HUDEP-2 (cell line): ENCODE results near the gene ARFGEF2.
"Not testable (repeated sequence)": the region's sequence is repeated elsewhere in the genome, so short reads cannot be mapped to it uniquely, and the experiment has no call there.

Experiments used
- DNase-seq, 76 experiments: peaks; one replicate each; lab custom pipeline; 2025; ENCODE audit not compliant: unreplicated experiment in 76 of 76; lab: John Stamatoyannopoulos, UW

Gene ARFGEF2

GRCh38 chr20:48921168-48921882 lies at the start of gene ARFGEF2:
TSS of gene ARFGEF2 (plus strand) at chr20:48921711. CDS start at chr20:48921890, 179 bp downstream.
- DNase-seq, result peak in 75 of 76 experiments; percentile 9 to 93 (median 82)

- no peak for DNase-seq
Measured at GRCh38 chr20:48875233-48875913, 46.1 kb upstream of the ARFGEF2 start.

GRCh38 chr20:48875914-48876240 lies 45.6 kb upstream of the ARFGEF2 start:
- DNase-seq, result peak in 1 of 76 experiments; percentile 16

DNA sequence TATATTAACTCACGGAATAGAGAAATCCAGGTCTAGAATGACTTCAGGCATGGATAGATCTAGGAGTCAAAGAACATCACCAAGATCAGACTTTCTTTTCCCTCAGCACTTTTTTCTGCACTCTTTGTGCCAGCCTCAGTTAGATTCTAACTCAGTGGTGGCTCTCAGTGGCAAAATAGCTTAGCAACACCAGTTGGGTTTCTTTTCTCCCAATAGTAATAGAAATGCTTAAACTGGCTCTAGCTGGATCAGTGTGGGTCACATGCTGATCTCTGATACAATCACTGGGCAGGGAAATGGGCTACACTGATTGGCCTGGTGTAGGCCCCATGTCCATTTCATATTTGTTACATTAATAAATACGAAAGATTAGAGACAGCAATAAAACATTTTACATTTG lies 44.2 kb upstream of the ARFGEF2 start:
- DNase-seq, result no peak

DNA sequence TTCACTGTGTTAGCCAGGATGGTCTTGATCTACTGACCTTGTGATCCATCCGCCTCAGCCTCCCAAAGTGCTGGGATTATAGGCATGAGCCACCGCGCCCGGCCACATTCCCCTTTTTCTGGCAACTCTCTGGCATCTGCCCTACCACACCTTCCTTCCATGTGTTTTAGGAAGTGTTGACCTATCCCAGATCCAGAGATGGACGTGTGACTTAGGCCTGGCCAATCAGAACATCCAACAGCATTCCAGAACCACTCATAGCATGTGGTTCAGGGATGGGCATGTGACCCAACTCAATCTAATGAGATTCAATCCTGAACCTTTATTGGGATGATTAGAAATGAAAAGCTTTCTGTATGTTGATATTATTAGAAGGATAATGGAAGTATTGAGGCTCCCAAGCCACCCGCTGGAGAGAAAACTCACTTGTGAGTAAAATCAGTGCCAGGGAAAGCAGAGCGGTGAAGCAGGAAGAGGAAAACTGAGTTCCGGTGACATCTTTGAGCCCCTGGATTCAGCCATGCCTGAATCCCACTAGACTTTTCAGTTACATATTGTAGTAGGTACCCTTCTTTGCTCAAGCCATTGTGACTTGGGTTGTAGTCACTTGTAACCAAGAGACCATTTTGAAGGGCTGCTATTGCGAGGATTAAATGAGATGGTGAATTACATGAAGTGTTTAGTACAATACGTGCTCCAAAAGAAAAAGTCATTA lies 42.8 kb upstream of the ARFGEF2 start:
- no peak for DNase-seq

GRCh38 chr20:48879612-48880245 lies 41.8 kb upstream of the ARFGEF2 start:
- DNase-seq, result no peak

GRCh38 chr20:48880331-48880730 lies 41.2 kb upstream of the ARFGEF2 start:
- DNase-seq, result no peak

DNA sequence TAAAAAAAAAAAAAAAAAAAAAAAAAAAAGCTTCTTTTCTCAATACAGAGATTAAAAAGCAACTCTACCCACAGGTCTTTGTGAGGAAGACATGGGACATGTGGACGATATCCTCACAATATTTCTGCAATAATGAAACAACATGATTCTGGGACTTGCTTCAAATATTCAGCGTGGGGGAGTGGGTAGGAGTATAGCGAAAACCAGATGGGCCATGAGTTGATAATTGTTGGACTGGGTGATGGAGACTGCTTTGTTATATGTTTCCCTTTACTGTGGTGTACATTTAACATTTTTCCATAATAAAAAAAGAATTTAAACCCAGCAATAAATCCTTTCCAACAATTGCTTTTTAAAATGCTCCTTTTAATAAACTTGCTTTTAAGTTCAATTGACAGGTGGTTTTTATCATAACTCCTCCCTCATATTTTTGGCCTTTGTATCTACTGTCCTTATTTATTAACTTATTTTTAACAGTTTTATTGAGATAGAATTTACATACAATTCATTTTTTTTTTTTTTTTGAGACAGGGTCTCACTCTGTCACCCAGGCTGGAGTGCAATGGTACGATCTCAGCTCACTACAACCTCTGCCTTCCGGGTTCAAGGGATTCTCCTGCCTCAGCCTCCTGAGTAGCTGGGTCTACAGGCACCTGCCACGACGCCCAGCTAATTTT lies 40.4 kb upstream of the ARFGEF2 start:
- no peak for DNase-seq

DNA sequence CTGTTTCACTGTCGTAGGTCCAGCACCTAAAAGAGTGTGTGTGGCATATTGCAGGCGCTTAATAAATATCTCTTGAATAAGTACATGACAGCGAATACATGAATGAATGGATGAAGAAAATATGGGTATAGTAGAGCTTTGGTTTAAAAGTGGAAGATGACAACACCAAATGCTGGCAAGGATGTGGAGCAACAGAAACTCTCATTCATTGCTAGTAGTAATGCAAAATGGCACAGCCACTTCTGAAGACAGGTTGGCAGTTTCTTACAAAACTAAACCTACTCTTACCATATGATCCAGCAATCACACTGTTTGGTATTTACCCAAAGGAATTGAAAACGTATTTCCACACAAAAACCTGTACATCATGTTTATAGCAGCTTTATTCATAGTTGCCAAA lies 36.3 kb upstream of the ARFGEF2 start:
- DNase-seq, result no peak

- DNase-seq, result no peak
Measured at GRCh38 chr20:48886194-48886593, 35.3 kb upstream of the ARFGEF2 start.

DNA sequence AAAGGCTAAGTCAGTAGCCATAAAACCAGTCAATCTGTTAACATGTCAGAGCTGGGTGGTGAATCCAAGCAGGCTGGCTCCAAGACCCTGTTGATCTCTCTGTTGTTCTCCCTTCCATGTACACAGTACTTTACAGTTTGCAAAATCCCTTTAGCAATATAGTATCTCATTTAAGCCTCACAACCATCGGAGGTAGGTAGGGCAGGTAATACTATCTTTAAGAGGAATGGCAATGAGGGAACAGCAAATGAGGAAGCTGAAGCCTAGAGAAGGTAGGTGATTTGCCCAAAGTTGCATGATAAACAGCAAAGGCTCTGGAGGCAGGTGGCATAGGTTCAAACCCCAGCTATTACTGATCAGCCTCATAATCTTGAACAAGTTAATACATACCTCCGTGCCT lies 34.7 kb upstream of the ARFGEF2 start:
- no peak for DNase-seq

GRCh38 chr20:48888517-48888916 lies 33.0 kb upstream of the ARFGEF2 start:
- not testable (repeated sequence) for DNase-seq

GRCh38 chr20:48889140-48889790 lies 32.2 kb upstream of the ARFGEF2 start:
- no peak for DNase-seq

DNA sequence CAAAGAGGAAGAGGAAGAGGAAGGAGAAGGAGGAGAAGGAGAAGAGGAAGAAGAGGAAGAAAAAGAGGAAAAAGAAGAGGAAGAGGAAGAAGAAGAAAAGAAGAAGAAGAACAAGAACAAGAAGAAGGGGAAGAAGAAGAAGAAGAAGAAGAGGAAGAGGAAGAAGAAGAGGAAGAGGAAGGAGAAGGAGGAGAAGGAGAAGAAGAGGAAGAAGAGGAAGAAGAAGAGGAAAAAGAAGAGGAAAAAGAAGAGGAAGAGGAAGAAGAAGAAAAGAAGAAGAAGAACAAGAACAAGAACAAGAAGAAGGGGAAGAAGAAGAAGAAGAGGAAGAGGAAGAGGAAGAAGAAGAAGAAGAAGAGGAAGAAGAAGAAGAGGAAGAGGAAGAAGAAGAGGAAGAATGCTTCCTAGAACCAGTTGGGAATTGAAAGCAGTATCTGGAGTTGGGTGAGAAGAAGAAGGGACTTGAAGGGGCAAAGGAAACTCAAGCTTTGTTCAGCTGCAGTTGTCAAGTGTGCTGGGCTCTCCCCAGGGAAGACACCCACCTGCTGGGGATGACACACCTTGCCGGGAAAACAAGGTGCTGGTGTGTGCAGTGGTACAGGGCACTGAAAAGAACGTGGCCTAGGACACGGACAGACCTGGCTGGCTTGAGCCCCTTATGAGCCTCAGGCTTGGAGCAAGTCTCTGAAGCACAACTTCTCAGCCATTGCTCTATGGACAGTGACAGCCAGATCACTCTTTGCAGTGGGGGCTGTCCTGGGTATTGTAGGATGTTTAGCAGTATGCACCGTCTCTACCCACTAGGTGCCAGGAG lies 30.1 kb upstream of the ARFGEF2 start:
- no peak for DNase-seq

DNA sequence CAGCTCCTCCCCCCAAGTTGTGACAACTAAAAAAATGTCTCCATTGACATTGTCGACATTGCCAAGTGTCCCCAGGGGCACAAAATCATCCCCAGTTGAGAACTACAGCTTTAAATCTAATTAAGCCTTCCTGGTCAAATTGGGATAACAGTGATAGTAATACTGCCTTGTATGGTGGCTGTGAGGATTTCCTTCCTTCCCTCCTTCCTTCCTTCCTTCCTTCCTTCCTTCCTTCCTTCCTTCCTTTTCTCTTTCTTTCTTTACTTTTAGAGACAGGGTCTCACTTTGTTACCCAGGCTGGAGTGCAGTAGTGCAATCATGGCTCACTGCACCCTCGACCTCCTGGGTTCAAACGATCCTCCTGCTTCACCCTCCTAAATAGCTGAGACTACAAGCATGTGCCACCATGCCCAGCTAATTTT lies 29.5 kb upstream of the ARFGEF2 start:
- DNase-seq, result no peak

DNA sequence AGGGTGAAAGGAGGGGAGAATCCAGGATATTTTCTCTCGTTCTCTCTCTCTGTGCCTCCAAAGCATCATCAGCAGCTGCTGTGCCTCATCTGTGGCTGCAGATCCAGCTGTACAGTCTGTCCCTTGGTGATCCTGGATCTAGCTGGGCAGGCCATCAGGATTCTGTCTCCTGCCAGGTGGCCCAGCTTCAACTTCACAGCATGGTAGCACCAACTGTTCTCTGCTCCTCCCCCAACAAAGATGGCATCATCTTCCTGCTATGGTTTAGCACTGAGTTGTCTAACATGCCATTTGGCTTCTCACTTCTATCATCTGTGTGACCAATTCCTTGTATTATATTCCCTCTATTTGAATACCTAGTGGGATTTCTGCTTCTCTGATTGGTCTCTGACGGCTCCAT lies 28.6 kb upstream of the ARFGEF2 start:
- DNase-seq, result no peak

GRCh38 chr20:48893374-48893773 lies 28.1 kb upstream of the ARFGEF2 start:
- DNase-seq, result no peak

- DNase-seq, result no peak
Measured at GRCh38 chr20:48897305-48898010, 24.1 kb upstream of the ARFGEF2 start.

- no peak for DNase-seq
Measured at GRCh38 chr20:48898210-48898609, 23.3 kb upstream of the ARFGEF2 start.
